HG03460 (cell line): ENCODE data around the gene IL9.
A peak's percentile ranks its signal among the peaks of the same experiment; 100 is the strongest.

ENCODE experiments used
- ATAC-seq: cut with Tn5 transposase; IDR thresholded peaks from one replicate; pipeline ENCODE4 v1.9.1; 2021; ENCODE audit not compliant: unreplicated experiment

IL9 gene

DNA sequence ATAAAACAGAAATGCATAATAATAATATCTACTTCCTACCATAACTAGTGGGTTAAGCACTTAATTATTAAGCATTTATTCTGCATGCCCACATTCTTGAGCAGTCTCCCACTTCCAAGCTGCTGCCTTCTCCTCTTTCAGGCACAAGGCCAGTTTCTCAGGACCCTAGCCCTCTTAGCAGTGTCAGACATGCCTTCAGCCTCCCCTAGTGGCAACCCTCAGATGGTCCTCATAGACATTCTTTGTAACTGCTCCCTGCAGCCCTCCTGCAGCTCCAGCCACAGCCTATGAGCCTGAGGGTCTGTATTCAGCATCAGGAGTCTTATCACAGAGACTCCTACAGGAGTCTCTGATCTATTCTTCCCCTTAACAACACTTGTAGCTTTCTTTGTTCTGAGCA lies 3.9 kb downstream of the IL9 start:
- no peak for ATAC-seq

DNA sequence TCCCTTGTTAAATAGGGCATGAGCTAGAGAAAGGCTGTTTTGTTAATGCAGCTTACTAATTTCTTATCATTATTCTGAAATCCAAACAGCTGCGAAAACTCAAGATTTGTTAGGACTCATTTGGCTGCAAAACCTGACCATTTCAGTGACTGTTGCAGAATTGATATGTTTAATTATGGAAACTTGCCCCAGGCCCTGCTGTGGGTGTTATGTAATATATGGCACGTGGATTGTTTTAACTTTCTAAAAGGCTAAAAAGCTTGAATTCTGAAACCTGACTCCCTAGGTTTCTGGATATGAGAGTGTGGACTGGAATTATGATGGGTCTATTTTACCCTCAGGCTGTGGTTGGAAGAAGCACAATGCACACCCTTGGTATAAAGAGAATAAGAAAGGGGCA lies 4.4 kb downstream of the IL9 start:
- ATAC-seq = no peak

DNA sequence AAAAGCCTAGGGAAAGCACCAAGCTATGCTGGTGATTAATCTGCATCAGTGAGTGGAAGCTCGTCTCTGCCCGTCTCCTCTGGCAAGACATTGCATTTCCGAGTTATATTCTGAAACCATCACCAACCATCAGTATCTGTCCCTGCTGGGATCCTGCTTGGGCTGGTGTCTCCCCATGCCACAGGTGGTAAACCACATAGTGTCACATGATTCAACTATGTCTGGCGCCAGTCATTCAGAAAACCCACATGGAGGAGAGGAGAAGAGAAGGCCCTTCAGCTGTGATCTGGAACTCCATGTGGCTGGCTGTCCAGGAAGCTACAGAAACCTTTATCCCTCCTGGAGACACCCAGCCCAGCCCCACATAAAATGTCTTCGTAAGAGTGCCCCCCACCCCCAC lies 4.8 kb downstream of the IL9 start:
- ATAC-seq = peak; percentile 53

DNA sequence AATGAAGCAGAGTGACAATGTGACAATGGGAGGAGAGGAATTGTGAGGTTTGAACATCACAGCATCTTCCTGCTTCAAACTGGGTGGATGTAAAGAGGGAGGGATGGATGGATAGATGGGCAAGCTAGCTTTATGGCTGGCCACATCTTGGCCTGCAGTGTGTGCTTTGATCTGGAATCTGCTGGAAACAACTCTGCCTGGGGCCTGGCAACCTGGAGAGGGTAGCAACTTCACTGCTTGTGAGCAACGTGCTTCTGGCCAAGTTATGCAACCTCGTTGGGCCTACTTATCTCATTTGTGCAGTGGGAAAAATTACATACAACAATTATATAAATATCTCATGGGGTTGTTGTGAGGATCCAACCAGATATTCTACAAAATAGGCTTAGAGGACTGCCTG lies 5.3 kb downstream of the IL9 start:
- ATAC-seq = no peak

DNA sequence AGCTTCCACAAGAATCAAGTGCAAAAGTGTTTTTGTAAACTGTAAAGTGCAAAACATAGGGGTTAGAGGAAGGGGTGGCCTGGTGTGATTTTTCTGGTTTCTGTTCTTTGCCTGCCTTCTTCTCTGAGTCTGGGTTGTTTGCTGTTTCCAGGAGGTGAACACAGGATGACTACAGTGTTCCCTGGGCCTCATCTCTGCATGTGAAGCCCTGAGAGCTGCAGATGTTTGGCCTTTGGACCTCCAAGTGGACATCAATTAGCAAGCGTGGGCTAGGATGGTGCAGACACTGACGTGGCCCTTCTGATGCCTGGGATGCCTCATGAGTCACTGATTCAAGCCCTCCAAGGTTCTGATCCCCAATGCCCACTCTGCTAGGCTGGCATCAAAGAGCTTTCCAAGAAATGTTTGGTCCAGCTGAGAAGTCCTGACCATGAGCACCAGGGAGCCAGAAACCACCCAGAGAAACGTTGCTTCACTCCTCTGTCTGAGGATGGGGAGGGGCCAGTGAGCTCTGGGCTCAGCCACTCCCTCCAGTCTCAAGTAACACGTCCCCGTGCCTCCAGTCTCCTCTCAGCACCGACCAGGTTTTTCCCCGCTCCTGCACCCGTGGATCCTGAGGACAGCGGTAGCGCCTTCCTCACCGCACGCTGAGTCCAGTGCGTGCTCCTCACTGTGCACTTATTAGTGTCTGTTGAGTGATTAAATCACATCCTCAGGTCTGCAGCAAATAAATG lies 7.6 kb downstream of the IL9 start:
- ATAC-seq = no peak

DNA sequence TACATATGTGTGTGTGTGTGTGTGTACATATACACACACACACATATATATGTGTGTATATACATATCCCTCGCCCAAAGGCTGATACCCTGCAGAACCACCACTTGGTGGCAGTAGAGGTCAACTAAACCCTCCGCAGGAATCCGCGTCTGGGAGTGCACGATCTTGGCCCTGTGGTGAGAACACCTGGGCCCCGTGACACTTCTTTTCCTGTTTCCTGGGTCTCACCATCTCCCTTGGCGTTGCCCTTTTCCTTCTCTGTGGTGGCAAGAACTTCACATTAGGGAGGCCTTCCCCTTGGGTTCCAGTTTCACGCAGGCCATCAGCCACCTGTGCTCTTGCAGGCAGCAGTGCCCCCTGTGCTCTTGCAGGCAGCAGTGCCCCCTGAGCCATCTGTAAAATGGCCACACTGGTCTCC lies 8.2 kb downstream of the IL9 start:
- ATAC-seq = peak; percentile 85

DNA sequence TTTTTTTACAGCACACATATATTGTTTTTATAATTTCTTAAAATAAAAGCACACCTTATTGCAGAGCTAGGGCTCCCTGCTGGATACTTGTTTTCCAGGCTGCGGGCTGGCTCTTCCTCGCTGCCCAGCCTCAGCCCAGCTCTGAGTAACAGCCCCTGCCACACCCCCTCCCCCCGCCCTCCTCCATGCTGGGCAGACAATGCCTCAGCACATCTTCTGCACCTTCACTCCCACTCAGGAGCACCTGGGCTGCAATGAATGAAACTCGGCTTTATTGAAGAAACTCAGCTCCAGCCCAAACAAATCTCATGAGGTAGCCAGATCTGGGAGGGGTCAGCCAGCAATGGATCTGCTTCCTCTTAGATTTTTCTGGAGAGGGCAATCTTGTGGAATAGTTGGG lies 9.5 kb downstream of the IL9 start:
- ATAC-seq = no peak

DNA sequence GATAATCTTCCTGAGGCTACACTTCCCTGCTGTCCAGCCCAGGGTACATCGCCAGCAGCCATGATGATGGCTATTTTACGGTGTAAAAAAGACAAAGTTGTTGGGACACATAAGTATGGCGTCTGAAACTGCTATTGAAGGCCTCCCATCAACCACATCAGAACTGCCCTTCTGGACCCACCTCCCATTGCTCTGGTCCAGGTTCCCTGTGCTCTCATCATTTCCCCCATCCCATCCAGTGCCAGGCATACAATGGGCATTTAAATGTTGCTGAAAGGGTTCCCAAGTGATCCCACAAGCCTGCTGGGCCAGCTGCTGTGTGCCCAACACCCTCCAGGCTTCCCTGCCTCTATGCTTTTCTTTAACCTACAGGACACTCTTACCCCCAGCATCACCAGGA lies 10.6 kb downstream of the IL9 start:
- ATAC-seq = no peak

DNA sequence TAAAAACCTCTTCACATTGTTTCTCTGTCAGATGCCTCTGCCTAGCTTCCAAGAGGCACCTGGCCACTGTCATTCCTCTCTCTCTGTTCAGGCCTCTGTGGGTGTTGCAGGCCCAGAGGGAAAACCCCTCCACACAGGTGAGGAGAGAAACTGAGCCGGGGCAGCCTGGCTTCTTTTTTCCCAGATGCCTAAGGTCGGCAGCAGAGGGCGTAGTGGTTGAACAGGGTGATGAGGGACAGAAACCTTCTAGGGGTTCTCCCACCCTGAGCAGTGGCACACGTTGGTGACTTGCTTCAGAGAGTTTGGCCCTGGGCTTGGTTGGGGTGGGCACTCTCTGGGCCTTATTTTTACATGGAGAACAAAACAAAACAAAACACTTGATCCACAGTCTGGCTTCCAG lies 12.2 kb downstream of the IL9 start:
- no peak for ATAC-seq

DNA sequence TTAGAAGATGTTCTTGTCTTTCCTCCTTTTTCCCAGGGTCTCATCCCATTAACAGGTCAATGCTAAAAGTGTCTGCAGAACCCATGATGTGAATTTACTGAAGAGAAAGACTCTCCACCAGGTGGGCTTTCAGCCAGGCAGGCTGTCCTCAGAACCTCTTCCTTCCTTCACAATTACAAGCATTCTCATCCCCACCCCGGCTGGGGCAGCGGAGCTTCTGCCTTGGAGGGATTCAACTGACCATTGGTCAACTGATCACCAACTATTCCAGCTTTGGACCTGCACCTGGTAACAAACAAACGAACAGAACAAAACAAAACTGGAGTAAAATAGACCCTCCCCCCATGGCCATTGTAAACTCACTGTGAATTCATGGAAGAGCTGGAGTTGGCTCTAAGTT lies 12.6 kb downstream of the IL9 start:
- no peak for ATAC-seq

DNA sequence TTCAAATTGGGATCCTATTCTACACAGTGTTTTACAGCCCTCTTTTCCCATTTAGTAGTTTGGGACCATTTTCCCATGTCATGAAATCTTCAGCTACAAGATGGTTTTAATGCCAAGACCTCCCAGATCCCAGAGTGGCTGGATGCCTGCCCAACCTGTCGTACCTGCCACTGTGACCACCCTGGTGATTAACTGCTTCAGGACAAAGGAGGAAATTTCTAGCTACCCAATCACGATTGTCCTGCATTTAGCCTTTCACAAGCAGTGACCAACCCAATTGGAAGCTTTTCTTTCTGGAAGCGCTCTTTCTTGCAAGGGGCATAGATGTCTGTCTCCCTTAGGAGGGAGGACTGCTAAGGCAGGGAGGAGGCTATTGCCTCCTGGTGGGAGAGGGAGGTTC lies 13.8 kb downstream of the IL9 start:
- ATAC-seq = no peak

DNA sequence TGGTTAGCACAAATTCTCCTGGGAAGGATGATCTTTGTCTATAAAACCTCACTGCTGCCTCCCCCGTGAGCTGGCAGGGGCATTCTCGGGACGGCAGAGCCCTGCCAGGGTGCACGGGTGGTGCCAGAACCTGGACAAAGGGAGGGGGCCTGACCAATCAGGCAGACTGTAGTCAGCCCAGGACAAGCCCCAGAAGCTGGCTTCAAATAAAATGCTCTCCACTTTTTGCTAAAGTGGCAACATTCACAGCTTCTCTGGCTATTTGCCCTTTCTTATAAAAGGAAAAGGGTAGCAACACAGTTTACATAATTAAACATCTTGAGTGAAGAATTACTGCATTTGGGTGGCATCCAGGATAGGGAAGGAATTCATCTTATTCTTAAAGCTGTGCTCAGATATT lies 14.4 kb downstream of the IL9 start:
- ATAC-seq = no peak

DNA sequence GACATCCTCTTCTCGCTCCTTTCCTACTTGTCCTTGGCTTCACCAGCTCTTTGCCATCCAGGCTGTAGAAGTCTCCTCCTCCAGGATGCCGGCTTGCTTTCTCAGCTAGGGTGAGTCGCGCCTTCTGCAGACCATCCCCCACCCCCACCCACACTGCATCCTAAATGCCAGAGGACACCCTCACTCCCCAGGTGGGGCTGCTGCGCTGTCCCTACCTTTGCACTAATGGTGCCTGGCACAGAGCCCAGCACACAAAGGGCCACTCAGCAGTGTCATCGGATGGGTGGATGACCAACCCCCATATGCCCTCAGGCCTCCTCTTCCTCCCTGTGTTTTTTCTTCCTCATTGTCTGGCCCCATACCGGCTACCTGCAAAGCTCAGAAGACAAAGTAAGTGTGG lies 14.8 kb downstream of the IL9 start:
- no peak for ATAC-seq

DNA sequence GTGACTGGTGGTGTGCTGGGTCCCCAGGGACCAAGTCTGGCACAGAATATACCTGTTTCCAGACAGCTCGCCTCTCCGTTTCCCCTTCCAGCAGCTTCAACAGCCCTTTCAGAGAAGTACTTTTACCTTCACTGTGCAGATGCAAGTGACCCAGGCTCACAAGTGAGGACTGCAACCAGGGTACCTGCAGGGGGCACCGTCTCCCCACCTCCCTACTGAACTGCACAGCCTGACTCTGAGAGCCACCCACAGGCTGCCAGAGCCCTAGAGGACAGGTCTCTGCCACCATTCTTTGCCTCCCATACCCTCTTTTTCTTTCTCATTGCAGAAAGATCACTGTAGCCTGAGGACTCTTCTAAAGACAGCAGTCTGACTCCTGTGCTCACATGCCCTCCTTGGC lies 15.4 kb downstream of the IL9 start:
- ATAC-seq = no peak

DNA sequence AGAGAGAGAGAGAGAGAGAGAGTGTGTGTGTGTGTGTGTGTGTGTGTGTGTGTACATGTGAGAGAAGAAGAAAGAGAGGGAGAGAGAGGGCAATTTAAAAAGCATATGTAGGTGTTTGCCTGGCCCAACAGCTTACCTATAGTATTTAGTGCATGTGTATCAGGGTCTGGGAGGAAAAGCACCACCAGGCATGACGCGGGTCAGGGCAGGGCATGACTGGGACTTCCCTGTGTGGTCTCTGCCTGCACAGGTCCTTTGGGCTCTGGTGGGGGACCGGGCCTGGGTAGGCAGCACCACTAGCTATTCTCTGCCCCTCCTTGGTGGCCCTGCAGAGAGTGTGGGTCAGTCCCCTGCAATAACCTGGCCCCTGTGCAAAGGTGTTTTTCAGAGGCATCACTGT lies 16.1 kb downstream of the IL9 start:
- ATAC-seq = no peak

DNA sequence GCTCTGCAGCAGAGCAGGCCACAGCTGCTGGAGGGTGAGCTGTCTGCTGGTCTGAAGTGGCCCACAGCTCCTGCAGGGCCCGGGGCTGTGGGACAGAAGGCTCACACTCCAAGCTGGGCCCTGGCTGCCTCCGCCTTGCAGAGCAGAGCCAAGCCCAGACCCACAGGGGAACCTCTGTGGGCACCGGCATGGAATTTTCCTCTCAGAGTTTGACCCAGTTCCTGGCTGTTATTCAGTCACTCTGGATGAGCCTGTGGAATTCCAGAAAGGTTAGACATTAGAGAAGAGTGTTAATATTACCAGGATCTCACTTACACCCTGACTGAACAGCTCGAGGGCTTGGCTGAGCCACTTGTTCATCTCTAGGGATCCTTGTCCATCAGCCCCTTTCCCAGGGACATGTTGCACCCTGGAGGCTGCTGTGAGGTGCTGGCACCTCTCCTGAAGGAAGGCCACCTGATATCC lies 17.5 kb downstream of the IL9 start:
- no peak for ATAC-seq

DNA sequence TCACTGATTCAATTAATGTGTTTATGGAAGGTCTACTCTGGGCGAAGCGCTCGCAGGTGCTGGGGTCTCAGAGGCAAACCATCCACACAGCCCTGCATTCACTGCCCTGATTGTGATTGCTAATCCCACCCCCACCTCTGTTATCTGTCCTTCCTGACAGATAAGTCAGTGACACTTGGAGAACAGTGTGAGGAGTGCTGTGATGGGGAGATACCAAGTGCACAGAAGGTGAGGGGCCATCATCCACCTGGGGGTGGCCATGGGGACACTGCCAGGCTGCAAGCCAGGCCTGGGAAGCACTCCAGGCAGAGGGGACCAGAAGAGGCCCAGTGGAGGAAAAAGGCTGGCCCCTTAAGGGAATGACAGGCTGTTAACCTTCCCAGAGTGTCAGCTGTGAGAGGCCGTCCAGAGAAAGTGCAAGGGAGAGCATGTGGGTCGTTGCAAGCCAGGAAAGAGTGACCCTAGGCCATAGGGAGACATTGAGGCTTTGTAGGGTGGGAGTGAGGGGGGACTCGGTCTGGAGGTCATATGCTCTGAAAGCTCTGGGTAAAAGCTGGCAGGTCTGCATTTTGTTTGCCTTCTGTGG lies 18.0 kb downstream of the IL9 start:
- no peak for ATAC-seq

DNA sequence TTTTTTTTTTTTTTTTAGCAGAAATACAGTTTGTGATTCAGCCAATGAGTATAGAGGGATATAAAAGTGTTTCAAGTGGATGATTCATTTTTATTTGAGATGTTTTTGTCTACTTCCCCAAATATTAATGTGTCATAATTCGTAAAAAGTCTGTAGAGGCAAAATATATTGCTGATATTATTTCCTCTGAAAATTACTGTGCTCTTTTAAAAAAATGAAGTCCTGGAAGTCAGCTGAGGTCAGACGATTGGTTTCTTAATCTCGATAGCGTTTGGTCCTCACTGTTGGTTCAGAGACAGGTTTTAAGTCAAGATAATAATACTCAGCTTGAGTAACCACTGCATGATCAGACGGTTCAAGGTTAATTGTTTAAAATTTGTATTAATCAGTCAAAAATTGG lies 19.5 kb downstream of the IL9 start:
- ATAC-seq = no peak

DNA sequence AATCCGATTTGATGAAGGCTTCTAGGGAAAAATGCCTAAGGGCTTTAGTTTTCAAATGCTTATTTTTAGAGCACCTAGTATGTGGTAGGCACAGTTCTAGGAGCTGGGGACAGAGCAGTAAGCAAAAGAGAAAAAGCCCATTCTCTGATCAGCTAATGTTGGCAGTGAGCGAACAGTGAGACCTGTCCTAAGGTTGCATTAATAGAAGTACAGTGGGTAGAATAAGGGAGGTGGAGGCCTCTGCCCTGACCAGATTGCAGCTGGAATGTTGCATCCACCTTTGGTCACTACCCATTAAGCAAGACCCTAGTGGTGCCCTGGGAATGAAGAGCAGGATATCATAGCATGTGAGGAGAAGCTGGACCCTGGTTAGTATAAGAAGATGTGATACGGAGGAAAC lies 20.1 kb downstream of the IL9 start:
- ATAC-seq = no peak

DNA sequence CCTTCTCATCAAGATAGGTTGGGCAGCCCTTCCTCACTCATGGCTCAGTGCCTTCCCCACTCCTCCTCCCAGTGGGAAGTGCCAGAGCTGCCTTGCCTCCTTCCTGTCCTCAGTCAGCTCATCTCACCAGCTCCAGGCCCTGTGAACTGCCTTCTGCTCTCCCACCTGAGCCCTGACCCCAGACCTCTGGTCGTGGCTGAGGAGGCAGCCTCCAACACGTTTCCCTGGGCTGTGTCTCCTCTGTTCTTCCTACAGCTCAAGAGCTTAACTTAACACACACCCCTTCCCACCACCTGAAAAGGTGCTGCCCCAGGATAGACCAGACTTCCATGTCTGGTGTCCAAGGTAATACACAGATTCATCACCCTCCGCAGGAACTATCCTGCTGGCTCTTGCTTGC lies 21.2 kb downstream of the IL9 start:
- no peak for ATAC-seq

DNA sequence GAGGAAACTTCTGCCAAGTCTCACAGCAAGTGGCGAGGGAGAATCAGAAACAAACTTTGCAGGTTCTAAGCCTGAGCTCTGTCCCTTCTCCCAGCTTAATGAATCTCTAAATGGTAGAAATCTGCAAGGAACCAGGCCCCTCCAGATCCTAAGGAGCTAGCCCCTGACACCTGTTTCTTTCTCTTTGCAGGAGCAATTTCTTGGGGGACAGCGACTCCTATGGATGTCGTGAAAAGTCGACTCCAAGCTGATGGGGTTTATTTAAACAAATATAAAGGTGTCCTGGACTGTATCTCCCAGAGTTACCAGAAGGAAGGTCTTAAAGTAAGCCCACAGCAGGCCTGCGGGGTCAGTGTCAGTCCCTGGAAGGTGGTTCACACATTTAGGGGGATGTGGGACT lies 21.8 kb downstream of the IL9 start:
- no peak for ATAC-seq

DNA sequence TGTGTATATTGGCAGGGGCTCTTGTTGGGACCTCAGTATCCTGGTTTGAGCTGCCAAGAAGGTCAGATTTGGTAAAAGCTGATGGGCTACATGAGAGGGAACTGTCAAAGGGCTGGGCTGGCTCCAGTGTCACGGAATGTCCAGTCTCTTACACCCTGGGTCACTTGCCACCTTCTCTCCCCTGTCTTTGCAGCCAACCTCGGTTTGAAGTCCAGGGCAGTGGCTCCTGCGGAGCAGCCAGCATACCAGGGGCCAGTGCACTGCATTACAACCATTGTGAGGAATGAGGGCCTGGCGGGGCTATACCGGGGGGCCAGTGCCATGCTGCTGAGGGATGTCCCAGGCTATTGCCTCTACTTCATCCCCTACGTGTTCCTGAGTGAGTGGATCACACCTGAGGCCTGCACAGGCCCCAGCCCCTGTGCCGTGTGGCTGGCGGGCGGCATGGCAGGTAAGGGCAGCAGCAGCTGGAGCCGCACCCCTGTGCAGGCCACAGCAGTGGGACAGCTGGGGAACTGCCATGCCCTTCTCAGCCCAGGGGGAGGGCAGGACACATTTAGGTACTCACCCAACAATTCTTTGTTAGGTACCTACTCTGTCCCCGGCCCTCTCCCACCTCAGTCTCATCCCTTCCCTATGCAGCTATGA lies 24.2 kb downstream of the IL9 start:
- ATAC-seq = no peak

DNA sequence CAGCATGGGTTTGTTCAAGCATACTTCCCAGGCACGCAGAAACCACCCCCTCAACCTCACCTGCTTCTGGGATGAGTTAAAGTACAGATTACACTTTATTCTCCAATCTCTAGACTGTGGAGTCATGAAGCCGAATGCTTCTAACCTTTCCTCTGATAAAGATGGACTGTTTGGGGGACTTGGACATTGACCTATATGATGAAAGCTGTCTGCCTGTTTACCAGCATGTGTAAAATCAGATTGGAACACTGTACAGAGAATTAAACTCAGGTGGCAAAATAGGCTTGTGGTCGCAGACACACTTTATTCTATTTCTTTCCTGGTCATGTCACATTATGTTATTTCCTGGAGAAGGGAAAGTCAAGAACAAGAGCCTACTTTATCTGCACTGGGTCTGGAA lies 25.7 kb downstream of the IL9 start:
- no peak for ATAC-seq
